GM21786 (cell line): Measurements from ENCODE around the gene SLC25A26.
"Not testable (repeated sequence)": the region's sequence is repeated elsewhere in the genome, so short reads cannot be mapped to it uniquely, and the experiment has no call there.

ENCODE experiments used
- ATAC-seq: cut with Tn5 transposase; IDR thresholded peaks from one replicate; pipeline ENCODE4 v1.9.1; 2021; ENCODE audit not compliant: unreplicated experiment

Gene SLC25A26

DNA sequence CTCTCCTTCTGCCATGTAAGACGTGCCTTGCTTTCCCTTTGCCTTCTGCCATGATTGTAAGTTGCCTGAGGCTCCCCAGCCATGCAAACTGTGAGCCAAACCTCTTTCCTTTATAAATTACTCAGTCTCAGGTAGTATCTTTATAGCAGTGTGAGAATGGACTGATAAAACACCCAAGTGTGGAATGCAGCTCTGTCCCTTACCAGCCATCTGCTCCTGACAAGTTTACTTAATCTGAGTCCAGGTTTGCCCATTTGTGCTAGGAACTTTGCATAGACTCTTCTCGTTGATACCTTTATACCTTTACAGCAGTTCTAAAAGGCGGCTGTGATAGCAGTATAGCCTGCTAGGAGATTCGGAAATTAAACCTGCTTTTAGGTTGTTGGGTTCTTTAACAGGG, 48.1 kb downstream of the SLC25A26 start:
- no peak for ATAC-seq

DNA sequence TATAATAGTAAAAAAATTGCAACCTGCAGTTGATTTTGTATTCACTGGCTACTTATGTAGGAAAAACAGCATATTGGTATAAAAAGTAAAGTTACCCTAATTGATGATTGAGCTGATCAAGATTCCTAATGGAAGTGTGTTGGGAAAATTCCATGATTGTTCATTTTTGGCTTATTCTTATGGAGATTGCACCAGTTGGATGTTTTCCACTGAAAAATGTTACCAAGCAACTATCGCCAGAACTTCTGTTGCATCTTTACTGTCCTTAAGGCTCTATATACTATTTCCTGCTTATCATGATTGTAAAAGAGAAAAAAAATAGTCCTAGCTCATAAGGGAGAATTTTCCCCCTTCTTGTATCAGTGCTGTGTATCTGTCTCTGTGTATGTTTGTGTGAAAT, 48.6 kb downstream of the SLC25A26 start:
- no peak for ATAC-seq

DNA sequence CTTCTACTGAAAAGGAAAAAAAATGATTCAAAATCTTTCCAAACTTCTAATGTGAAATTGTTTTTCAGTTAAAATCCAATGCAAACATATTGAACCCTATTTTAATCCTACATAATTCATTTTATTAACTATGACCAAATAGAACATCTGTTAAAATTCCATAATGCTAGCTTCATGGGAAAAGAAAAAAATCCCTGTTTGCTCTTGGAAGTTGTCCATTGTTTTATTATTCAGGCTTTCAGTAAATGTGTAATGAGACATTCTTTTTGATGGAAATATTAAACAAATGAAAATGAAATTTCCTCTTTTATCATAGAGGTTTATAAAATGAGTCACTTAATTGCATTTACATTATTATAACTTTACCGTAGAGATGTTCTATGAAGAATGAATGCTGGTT, 49.5 kb downstream of the SLC25A26 start:
- no peak for ATAC-seq

DNA sequence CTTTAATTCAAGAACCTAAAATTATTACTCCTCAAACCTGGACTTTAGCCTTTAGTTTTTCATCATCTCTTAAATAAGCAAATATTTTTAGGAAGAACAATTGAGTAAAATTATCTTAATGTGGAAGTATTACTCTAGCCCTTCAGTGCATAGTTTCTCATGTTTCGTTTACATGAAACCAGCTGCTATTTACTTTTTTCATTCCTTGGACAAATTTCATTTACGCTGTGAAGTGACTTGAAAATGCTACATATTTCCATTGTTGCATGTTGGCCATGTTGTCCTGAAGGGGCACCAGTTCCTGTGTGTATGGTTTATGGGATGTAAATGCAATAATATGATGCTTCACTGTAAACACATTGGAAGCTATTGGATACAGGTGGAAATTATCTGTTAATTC, 49.9 kb downstream of the SLC25A26 start:
- ATAC-seq, result no peak

DNA sequence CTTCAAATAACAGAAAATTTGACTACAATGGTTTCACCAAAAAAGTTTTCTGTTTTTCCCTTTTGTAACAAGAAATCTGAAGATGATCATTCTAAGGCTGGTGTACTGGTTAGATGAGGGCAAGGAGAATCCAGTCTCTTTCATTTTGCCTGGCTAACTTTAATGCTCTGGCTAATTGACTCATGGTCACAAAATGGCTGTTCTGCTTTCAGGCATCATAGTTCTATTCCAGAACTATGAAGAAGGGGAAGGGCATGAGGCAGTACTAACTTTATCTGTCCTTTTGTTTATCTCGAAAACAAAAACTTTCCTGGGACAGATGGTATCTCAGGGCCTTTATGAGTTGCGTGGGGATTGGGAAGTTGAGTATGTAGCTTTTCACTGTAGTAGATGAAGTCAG, 50.4 kb downstream of the SLC25A26 start:
- ATAC-seq, result no peak

DNA sequence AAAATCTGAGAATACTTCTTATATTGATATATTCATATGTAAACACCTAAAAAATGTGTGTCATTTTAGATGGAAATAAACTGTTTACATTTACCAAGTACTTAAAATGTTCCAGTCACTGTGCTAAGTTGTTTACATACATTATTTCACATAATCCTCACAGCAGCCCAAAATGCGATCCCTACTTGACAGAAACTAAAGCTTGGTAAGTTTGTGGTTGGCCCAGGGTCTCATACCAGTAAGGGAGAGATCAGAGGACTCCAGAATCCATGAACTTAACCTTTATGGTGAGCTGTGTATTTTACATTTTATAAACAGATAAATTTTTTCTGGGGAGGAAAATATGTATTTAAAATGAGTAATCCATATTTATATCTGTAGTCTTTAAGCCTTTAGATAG, 51.2 kb downstream of the SLC25A26 start:
- ATAC-seq, result no peak

DNA sequence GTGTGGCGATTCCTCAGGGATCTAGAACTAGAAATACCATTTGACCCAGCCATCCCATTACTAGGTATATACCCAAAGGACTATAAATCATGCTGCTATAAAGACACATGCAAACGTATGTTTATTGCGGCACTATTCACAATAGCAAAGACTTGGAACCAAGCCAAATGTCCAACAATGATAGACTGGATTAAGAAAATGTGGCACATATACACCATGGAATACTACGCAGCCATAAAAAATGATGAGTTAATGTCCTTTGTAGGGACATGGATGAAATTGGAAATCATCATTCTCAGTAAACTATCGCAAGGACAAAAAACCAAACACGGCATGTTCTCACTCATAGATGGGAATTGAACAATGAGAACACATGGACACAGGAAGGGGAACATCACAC, 54.0 kb downstream of the SLC25A26 start:
- not testable (repeated sequence) for ATAC-seq

DNA sequence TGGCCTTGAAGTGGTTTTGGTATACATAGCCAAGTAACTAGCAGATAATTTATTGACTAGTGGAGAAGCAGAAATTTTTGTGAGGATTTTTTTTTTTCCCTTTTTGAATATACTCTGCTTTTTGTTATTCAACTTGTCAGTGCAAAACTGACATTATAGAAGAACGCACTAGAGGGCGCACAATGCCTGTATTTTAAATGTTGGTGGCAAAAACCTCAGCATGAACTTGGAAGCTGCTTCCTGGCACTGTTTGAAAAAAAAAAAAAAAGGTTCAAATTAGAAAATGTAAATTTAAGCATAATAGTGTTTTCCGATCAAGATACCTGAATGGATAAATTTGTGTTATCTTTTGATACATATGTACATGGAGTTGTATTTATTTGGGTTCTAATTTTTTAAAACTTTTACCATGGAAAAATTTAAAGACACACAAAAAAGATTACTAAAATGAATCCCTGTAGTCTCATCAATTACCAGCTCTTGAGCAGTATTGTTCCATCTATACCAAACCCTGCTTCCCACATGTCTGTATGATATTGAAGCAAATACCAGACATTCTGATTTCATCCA, 56.0 kb downstream of the SLC25A26 start:
- ATAC-seq, result no peak

DNA sequence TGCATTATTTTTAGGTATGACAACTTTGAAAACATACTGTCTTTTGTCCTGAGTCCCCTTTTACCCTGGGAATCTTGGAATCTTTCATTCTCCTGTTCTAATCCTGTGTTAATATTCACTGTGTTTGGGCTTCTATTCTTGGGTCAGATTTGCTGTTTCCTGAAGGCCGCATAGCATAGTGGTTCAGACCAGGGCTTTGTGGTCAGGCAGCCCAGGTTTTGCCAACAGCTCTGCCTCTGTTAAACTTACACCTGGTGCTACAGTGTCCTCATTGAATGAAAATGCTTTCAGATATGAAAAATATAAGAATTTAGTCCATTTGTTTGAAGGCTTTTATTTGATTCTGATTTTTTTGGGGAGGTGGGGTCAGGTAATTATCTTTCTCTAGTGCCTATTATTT, 58.4 kb downstream of the SLC25A26 start:
- no peak for ATAC-seq

DNA sequence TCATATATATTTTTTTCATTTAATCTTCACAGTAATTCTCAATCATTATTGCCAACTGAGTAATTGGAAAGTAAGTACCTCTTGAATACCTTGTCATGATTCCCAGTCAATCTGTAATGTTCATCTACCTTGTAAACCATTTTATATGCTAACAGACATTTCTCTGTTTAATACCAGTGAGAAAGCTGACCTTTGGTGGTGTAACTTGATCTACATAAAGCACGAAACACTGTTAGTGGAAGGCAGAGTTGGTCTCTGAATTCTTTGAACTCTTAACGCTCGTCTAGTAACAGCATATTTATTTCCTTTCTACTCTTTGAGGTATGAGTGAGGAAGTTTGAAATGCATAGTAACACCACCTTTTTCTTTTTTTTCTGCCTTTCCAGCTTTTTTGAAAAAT, 59.5 kb downstream of the SLC25A26 start:
- no peak for ATAC-seq

DNA sequence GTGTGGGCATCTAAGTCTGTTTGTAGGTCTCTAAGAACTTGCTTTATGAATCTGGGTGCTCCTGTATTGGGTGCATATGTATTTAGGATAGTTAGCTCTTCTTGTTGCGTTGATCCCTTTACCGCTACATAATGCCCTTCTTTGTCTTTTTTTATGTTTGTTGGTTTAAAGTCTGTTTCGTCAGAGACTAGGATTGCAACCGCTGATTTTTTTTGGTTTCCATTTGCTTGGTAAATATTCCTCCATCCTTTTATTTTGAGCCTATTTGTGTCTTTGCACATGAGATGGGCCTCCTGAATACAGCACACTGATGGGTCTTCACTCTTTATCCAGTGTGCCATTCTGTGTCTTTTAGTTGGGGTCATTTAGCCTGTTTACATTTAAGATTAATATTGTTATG, 71.1 kb downstream of the SLC25A26 start:
- not testable (repeated sequence) for ATAC-seq

DNA sequence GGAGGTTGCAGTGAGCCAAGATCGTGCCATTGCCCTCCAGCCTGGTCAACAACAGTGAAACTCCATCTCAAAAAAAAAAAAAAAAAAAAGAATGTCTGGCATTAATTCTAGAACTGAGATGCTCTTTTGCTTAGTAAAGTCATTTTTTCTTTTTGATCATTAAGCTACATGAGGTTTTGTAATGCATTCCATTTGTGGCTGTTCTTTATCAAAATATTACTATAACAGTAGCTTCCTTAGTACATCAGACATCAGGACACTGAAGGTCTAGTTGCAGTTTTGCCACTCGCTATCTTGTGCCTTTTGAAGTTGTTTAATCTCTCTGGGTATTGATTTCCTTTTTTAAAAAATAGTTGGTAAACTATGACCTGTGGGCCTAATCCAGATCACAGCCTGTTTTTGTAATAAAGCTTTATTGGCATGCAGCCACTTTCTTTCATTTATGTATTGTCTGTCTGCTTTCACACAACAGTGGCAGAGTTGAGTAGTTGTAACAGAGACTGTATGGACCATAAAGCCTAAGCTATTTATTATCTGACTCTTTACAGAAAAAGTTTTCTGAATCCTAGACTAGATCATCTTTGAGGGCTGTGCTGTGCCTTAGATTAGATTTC, 76.6 kb downstream of the SLC25A26 start:
- no peak for ATAC-seq

DNA sequence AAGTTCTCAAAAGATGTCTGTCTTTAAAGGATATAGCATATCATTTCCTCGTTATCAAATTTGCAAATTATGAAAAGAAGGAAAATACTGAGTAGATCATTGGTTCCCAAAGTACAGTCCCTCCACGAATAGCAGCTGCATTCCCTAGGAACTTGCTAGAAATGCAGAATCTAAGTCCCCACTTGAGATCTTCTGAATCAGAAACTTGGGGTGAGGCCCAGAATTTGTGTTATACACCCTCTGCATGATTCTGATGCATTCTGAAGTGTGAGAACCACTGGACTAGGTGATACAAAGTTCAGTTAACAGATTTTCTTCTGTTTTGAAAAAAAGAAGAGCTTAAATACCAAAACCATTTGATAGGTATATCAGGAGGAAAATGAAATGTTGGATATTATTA, 77.1 kb downstream of the SLC25A26 start:
- no peak for ATAC-seq

DNA sequence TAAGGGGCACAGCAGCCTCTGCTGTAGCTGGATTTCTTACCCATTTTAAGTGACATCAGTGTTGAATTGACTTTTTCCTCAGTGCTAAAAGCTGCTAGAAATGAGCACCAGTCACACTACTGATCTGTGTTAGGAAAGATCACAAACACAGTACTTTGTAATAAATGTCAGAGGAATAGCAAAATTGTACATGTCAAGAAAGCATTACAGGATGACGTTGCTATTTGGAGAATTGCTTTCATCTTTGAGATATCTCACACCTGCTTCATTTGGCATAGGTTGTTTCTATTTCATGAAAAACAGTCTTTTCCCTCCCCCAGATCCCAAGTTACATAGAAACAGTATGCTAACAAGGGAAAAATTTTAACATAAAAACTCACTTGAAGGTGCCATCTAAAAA, 77.8 kb downstream of the SLC25A26 start:
- no peak for ATAC-seq

DNA sequence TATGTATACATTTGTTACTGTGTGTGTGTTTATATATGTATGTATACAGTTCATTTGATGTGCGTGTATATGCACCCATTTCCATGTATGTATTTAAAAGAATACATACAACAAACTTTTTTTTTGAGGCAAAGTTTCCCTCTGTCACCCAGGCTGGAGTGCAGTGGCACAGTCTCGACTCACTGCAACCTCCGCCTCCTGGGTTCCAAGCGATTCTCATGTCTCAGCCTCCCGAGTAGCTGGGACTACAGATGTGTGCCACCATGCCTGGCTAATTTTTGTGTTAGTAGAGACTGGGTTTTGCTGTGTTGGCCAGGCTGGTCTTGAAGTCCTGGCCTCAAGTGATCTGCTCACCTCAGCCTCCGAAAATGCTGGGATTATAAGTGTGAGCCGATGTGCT, 78.3 kb downstream of the SLC25A26 start:
- not testable (repeated sequence) for ATAC-seq

DNA sequence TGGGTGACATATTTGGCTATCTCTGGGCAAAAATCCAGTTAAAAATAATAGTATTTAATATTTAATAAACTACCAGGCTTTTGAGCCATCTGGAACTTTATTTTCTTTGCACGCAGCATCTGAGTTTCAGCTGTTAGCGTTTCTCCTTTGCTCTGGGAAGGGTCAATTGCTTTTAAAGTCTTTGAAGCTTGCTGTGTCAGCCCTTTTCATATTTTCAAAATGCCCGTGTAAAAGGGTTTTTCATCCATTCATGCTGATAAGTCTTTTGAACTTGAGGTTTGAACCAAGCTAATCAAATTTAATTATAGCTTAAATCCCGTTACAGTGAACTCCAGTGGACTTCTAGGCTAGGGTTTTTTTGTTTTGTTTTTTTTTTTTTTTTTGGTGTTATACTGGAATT, 79.1 kb downstream of the SLC25A26 start:
- no peak for ATAC-seq

DNA sequence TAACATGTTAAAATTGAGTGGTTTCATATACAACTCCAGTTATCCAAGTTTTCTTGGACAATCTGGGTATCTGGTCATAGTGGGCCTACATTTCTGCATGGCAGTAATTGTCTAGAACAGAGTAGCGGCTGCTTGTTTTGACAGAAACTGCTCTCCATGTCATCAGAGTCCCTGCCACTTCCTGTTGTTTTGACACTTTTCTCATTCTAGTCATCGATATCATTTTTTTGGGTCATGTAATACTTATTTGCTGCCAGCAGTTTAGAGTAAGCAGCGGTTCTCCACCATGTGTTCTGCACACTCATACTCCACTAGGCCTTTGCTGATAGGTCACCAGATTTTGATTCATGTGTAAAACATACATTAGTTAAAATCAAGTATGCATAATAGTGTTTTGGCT, 81.5 kb downstream of the SLC25A26 start:
- peak; percentile 54 for ATAC-seq

DNA sequence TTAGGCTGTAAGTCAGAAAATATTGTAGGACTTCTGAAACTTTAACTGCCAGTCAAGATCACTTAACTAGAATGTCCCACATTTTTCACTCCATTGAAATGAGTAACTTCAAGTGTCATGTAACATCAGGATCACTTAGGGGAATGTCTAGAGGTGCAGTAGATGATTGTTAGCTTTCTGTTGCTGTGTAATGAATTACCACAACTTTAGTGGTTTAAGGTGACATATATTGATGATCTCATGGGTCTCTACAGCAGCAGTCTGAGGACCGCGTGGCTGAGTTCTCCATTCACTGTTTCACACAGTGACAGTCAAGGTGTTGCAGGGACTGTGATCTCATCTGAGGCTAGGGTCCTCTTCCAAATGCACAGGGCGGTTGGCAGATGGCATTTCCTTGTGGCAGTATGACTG, 82.7 kb downstream of the SLC25A26 start:
- ATAC-seq, result no peak

DNA sequence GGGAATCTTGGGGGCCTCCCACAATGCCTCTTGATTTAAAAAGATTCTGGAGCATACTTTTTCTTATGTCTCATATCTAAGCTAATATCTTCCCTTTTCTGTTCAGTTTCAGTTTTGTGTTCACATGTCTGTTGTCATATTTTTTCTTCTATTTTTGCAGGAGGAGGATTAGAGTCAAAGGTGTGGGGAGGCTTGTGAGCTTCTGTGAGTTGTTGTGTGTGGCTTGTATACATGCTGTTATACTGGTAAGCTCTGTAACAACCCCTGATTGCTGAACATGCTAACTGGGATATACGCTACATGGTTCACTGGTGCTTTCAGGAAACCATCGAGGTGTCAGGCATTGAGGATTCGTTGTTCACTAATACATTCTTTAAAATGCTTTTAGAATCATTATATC, 83.5 kb downstream of the SLC25A26 start:
- no peak for ATAC-seq

DNA sequence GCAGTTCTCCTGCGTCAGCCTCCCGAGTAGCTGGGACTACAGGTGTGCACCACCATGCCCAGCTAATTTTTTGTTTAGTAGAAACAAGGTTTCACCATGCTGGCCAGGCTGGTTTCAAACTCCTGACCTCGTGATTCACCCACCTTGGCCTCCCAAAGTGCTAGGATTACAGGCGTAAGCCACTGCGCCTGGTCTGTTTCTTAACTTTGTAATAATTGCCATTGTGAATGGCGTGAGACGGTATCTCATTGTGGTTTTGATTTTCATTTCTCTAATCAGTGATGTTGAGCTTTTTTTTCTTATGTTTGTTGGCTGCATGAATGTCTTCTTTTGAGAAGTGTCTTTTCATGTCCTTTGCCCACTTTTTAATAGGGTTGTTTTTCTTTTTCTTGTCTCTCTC, 85.3 kb downstream of the SLC25A26 start:
- not testable (repeated sequence) for ATAC-seq

DNA sequence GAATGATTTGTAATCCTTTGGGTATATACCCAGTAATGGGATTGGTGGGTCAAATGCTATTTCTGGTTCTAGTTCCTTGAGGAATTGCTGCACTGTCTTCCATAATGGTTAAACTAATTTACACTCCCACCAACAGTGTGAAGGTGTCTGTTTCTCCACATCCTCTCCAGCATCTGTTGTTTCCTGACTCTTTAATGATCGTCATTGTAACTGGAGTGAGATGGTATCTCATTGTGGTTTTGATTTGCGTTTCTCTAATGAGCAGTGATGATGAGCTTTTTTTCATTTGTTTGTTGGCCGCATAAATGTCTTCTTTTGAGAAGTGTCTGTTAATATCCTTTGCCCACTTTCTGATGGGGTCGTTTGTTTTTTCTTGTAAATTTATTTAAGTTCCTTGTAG, 86.2 kb downstream of the SLC25A26 start:
- not testable (repeated sequence) for ATAC-seq

DNA sequence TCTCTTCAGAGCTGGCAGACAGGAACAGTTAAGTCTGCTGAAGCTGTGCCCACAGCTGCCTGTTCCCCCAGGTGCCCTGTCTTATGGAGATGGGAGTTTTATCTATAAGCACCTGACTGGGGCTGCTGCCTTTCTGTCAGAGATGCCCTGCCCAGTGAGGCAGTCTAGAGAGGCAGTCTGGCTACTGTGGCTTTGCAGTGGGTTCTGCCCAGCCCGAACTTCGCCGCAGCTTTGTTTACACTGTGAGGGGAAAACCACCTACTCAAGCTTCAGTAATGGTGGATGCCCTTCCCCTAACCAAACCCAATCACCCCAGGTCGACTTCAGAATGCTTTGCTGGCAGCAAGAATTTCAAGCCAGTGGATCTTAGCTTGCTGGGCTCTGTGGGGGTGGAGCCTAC, 91.2 kb downstream of the SLC25A26 start:
- no peak for ATAC-seq

DNA sequence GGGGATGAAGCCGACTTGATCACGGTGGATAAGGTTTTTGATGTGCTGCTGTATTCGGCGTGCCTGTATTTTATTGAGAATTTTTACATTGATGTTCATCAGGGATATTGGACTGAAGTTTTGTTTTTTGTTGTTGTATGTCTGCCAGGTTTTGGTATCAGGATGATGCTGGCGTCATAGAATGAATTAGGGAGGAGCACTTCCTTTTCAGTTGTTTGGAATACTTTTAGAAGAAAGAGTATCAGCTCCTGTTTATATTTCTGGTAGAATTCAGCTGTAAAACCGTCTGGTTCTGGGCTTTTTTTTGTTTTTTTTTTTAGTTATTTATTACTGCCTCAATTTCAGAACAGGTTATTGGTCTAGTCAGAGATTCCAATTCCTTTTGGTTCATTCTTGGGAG, 93.7 kb downstream of the SLC25A26 start:
- no peak for ATAC-seq
